Upper lobe of left lung (tissue), 4 donors: ENCODE data around the gene CNTNAP2.

Source experiments
- POLR2A ChIP-seq, 4 donors: fragments of 450-650 bp; IDR thresholded peaks; one replicate each; pipeline ENCODE4 v1.5.1; 2016 to 2017; ENCODE audit warnings: antibody characterized with exemption in 4 of 4, mild to moderate bottlenecking in 2 of 4
- POLR2AphosphoS5 ChIP-seq, 2 donors: sonication (generic); formaldehyde crosslinking; IDR thresholded peaks; one replicate each; pipeline ENCODE4 v1.5.1; 2017; ENCODE audit warnings: antibody characterized with exemption in 2 of 2
- TF ChIP-seq, protein P1 (sequence below), 6 experiments: fragments of 450-650 bp in 4 of 6; fragments of 200-600 bp in 2 of 6; sonication (generic) in 2 of 6; IDR thresholded peaks; one replicate each; pipeline ENCODE4 v1.5.1; 2016 to 2019; ENCODE audit warnings: antibody characterized with exemption in 6 of 6

DNA sequence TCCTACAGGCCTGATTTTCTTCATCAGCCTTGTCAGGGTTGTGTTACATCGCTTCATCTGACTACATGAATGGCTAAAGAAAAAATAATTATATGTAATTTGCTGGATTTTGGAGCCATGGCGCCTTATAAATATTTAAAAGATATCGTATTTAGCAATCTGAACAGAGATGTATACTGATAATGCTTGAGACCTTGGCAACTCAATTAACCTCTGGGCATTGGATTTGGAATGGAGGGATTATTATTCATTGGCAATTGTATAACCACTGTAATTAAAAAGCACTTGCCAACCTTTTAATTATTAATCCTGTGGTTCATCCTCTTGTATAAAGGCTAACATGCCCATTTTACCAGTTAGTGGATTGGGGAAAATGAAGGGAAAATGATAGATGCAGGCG lies 745.1 kb downstream of the CNTNAP2 start:
- TF ChIP-seq, protein P1, sequence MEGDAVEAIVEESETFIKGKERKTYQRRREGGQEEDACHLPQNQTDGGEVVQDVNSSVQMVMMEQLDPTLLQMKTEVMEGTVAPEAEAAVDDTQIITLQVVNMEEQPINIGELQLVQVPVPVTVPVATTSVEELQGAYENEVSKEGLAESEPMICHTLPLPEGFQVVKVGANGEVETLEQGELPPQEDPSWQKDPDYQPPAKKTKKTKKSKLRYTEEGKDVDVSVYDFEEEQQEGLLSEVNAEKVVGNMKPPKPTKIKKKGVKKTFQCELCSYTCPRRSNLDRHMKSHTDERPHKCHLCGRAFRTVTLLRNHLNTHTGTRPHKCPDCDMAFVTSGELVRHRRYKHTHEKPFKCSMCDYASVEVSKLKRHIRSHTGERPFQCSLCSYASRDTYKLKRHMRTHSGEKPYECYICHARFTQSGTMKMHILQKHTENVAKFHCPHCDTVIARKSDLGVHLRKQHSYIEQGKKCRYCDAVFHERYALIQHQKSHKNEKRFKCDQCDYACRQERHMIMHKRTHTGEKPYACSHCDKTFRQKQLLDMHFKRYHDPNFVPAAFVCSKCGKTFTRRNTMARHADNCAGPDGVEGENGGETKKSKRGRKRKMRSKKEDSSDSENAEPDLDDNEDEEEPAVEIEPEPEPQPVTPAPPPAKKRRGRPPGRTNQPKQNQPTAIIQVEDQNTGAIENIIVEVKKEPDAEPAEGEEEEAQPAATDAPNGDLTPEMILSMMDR (IDR thresholded peaks at IDR 0.05) = no peak
- TF ChIP-seq POLR2A (IDR thresholded peaks at IDR 0.05) = no peak
- no peak for TF ChIP-seq POLR2AphosphoS5 (IDR thresholded peaks at IDR 0.05)
